ENCODE results near the gene KMT5C. TPM values are rescaled to one million over a fixed set of nuclear protein-coding genes. Genes with fewer than 3 reads are reported as not detected.

The KMT5C gene
- total RNA-seq, 1 donor from 2014 or later = 18.6 TPM

DNA sequence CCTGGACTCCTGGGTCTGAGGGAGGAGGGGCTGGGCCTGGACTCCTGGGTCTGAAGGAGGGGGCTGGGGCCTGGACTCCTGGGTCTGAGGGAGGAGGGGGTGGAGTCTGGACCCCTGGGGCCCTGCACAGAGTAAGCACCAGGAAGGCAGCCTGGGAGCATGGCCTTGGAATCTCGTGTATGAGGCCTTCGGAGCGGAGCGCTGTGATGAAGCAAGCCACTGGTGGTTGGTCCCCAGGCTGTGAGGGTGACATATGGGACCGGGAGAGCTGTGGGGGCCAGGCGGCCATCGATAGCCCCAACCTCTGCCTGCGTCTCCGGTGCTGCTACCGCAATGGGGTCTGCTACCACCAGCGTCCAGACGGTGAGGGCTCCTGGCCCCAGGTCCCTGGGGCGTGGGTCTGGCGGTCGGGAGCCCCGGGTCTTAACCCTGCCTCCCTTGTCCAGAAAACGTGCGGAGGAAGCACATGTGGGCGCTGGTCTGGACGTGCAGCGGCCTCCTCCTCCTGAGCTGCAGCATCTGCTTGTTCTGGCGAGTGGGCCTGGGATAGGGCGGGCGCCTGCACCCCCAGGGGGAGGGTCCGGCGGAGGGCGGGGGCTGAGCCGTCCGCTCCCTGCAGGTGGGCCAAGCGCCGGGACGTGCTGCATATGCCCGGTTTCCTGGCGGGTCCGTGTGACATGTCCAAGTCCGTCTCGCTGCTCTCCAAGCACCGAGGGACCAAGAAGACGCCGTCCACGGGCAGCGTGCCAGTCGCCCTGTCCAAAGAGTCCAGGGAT is 37.9 kb downstream of the KMT5C start:
- peaks cover 20% of the 10 kb centered on the region for H3K4me1 Mint-ChIP-seq (ENCODE audit: unreplicated experiment)
- no peaks in the 10 kb centered on the region for H3K27me3 Mint-ChIP-seq (ENCODE audit: unreplicated experiment)
- no peaks in the 10 kb centered on the region for H3K9me3 Mint-ChIP-seq (ENCODE audit: unreplicated experiment)
- no peak for DNase-seq (ENCODE audit: extremely low spot score, unreplicated experiment)
- no peak overlapping the region for H3K27ac Mint-ChIP-seq (ENCODE audit: unreplicated experiment)
- H3K4me3 Mint-ChIP-seq (ENCODE audit: unreplicated experiment) = no peak overlapping the region
- TF ChIP-seq, protein P1, sequence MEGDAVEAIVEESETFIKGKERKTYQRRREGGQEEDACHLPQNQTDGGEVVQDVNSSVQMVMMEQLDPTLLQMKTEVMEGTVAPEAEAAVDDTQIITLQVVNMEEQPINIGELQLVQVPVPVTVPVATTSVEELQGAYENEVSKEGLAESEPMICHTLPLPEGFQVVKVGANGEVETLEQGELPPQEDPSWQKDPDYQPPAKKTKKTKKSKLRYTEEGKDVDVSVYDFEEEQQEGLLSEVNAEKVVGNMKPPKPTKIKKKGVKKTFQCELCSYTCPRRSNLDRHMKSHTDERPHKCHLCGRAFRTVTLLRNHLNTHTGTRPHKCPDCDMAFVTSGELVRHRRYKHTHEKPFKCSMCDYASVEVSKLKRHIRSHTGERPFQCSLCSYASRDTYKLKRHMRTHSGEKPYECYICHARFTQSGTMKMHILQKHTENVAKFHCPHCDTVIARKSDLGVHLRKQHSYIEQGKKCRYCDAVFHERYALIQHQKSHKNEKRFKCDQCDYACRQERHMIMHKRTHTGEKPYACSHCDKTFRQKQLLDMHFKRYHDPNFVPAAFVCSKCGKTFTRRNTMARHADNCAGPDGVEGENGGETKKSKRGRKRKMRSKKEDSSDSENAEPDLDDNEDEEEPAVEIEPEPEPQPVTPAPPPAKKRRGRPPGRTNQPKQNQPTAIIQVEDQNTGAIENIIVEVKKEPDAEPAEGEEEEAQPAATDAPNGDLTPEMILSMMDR (IDR thresholded peaks at IDR 0.05) = no peak
- H3K36me3 Mint-ChIP-seq (ENCODE audit: unreplicated experiment) = no peaks in the 10 kb centered on the region

DNA sequence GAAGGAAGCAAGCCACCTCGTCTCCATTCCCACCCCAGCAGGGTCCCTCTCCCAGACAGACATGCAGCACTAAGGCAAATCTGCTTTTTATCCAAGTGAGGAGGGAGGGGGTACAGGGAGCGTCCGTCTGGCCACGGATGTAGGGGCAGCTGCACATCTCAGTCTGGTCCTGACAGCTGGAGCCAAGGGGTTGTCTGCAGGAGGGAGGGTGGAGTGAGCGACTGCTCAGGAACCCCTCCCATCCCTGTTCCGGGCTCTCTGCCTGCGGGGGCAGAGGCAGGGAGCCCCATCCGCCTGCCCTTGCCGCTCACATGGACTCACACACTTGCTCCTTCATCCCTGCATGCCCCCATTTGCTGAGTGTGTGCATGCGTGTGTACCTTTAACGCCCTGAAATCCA is 39.5 kb downstream of the KMT5C start:
- Mint-ChIP-seq H3K27me3 (ENCODE audit: unreplicated experiment) (no peaks in the 10 kb centered on the region), H3K4me1 (ENCODE audit: unreplicated experiment) (peaks cover 14% of the 10 kb centered on the region), H3K9me3 (ENCODE audit: unreplicated experiment) (no peaks in the 10 kb centered on the region), H3K27ac (ENCODE audit: unreplicated experiment) (no peak overlapping the region), H3K4me3 (ENCODE audit: unreplicated experiment) (no peak overlapping the region), H3K36me3 (ENCODE audit: unreplicated experiment) (no peaks in the 10 kb centered on the region)
- DNase-seq (ENCODE audit: extremely low spot score, unreplicated experiment) = no peak
- TF ChIP-seq, protein P1 (IDR thresholded peaks at IDR 0.05) = no peak

DNA sequence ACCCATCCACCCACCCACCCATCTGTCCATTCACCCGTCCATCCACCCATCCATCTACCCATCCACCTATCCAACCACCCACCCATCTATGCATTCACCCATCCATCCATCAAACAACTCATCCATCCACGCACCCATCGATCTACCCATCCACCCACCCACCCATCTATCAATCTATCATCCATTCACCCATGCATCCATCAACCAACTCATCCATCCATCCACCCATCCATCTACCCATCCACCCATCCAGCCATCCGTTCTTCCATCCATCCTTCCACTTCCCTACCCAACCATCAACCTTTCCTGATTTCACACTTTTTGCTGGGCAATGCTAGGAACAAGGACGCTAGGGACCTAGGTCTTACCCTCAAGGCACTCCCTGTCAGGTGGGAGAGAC is 42.3 kb downstream of the KMT5C start:
- H3K9me3 Mint-ChIP-seq (ENCODE audit: unreplicated experiment) = no peaks in the 10 kb centered on the region
- TF ChIP-seq, protein P1 (IDR thresholded peaks at IDR 0.05) = no peak
- no peak overlapping the region for H3K4me3 Mint-ChIP-seq (ENCODE audit: unreplicated experiment)
- peaks cover 21% of the 10 kb centered on the region for H3K4me1 Mint-ChIP-seq (ENCODE audit: unreplicated experiment)
- H3K36me3 Mint-ChIP-seq (ENCODE audit: unreplicated experiment) = peaks cover 6% of the 10 kb centered on the region
- H3K27ac Mint-ChIP-seq (ENCODE audit: unreplicated experiment) = no peak overlapping the region
- H3K27me3 Mint-ChIP-seq (ENCODE audit: unreplicated experiment) = no peaks in the 10 kb centered on the region
- no peak for DNase-seq (ENCODE audit: extremely low spot score, unreplicated experiment)

DNA sequence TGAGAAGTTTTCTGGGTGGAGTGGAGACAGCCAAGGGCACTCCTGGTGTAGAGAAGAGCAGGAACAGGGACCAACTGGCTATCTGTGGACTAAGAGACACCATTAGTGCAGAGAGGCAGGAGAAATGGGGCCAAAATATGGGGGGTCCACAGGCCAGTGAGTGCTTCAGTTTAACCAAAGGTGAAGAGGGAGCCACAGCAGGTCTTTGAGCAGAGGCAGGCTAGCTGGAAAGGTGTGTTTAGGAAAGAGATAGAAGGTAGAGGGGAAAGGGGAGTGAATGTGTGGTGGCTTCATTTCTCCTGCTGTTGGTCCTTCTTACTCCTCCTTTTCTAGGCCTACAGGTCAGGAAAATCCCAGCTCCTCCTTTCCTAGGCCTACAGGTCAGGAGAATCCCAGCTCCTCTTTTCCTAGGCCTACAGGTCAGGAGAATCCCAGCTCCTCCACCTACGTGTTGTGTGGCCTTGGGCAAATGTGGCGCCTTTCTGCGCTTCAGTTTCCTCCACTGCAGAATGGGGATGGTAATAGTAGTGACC is 42.9 kb downstream of the KMT5C start:
- H3K27ac Mint-ChIP-seq (ENCODE audit: unreplicated experiment) = no peak overlapping the region
- TF ChIP-seq, protein P1 (IDR thresholded peaks at IDR 0.05) = no peak
- no peaks in the 10 kb centered on the region for H3K9me3 Mint-ChIP-seq (ENCODE audit: unreplicated experiment)
- DNase-seq (ENCODE audit: extremely low spot score, unreplicated experiment) = no peak
- no peaks in the 10 kb centered on the region for H3K27me3 Mint-ChIP-seq (ENCODE audit: unreplicated experiment)
- peak overlapping the region; percentile 71 for H3K4me3 Mint-ChIP-seq (ENCODE audit: unreplicated experiment)
- peaks cover 8% of the 10 kb centered on the region for H3K36me3 Mint-ChIP-seq (ENCODE audit: unreplicated experiment)
- H3K4me1 Mint-ChIP-seq (ENCODE audit: unreplicated experiment) = peaks cover 27% of the 10 kb centered on the region

DNA sequence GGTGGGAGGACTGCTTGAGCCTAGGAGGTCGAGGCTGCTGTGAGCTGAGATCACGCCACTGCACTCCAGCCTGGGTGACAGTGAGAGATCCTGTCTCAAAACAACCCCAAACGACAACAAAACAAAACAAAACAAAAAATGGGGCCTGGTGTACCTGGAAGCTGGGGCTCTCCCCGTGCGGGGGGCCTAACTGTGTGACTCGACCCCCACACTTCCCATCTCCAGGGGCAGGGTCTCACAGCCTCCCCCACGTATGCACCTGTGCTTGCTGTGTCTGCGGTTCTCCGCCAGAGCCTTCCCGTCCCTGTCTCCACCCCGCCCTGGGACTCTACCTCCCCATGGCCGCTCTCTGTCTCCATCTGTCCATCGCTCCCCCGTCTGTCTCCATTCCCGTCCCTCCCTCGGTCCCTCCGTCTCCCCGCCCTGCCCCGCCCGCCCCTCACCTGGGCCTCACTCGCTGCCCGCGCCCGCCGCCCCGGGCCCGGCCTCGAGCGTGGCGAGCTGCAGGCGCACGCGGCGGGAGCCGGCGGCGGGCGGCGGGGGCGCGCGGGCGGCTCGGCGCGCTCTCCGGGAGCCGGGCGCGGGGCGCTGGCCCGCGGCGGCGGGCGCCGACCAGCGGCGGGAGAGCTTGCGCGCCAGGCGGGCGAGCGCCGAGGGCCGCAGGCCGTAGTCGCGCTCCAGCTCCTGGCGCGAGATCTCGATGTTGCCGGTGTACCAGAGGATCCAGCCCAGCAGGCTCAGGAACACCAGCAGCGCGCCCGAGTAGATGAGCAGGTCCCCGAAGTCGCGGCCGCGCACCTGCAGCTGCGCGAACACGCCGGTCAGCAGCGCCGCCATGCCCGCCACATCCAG is 43.8 kb downstream of the KMT5C start:
- no peak for DNase-seq (ENCODE audit: extremely low spot score, unreplicated experiment)
- no peaks in the 10 kb centered on the region for H3K9me3 Mint-ChIP-seq (ENCODE audit: unreplicated experiment)
- peaks cover 9% of the 10 kb centered on the region for H3K36me3 Mint-ChIP-seq (ENCODE audit: unreplicated experiment)
- peak overlapping the region; percentile 71 for H3K4me3 Mint-ChIP-seq (ENCODE audit: unreplicated experiment)
- H3K27me3 Mint-ChIP-seq (ENCODE audit: unreplicated experiment) = no peaks in the 10 kb centered on the region
- peak overlapping the region; percentile 73 for H3K27ac Mint-ChIP-seq (ENCODE audit: unreplicated experiment)
- H3K4me1 Mint-ChIP-seq (ENCODE audit: unreplicated experiment) = peaks cover 34% of the 10 kb centered on the region
- TF ChIP-seq, protein P1 (IDR thresholded peaks at IDR 0.05) = peak; percentile 40

Measured in osteocyte (in vitro differentiated cells).